T-helper 9 cell (primary cell): ENCODE measurements around the gene SIX2.

ENCODE experiments used
- DNase-seq: peaks from one replicate; pipeline ENCODE4 v3.0.0-alpha.2; 2020

Gene SIX2

DNA sequence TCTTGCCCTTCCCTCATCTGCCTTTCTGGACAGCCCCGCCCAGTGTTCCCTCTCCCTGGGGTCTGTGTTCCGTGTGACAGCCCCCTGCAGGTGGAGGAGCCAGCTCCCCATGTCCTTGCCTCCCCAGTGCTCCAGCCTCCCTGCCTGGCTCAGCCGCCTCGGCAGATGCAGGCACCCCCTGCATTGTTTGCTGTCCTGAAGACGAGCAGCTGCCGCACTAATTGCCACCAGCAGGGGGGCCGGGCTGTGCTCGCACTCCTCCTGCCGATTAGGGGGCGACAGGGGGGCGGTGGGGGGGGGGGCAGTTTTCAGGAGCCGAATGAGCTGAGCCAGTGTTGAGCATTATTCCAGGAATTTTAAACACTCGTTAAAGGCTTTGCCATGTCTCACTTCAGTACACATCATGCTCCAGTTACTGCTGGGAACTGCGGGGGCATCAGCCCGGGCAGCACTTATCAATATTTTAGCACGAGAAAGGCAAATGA lies 44.5 kb downstream of the SIX2 start:
- no peak for DNase-seq

GRCh38 chr2:44962176-44962695 lies 47.0 kb downstream of the SIX2 start:
- no peak for DNase-seq

DNA sequence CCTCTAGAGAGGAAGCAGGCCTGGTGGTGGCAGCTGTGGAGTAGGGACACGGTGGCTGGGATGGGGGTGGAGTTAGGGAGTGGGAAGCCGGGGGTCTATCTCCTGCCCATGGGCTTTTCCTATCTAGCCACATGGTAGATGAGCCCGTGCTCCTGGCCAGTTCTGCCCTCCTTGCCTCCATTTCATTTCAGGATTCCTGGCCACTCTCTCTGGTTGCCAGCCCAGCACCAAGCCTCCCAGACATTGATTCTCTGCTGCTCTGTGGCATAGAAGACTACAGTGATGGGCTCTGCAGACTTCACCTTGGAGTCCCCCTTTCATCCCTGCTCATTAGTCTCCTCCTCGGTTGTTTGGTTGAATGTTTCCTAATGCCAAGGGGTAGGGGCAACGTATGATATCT lies 48.4 kb downstream of the SIX2 start:
- DNase-seq, result no peak

GRCh38 chr2:44959855-44960254 lies 49.4 kb downstream of the SIX2 start:
- DNase-seq, result no peak

DNA sequence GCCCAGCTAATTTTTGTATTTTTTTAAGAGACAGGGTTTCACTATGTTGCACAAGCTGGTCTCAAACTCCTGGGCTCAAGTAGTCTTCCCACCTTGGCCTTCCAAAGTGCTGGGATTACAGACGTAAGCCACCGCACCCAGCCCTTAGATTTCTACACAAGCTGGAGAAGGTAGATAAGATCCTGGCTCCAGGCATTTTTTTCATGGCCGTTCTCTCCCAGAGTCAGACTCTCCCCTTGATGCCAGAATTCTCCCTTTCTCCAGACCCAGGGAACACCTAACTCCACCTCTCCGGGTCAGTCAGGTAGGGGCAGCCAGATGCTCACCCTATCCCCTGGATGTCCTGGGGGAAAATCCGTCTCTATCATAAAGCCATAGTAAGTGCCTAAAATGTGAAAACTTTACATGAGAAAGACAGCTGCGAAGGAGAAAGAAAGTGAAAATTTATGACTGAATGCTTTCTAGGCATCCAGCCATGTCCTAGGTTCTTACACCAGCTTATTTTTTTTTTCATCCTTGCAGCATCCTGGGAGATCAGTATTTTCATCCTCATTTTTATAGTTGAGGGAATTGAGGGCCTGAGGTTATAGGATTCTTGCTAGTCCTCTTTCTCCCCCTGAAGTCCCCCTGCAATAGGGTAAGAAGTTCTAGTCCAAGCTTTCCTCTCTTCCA lies 51.5 kb downstream of the SIX2 start:
- DNase-seq, result no peak

DNA sequence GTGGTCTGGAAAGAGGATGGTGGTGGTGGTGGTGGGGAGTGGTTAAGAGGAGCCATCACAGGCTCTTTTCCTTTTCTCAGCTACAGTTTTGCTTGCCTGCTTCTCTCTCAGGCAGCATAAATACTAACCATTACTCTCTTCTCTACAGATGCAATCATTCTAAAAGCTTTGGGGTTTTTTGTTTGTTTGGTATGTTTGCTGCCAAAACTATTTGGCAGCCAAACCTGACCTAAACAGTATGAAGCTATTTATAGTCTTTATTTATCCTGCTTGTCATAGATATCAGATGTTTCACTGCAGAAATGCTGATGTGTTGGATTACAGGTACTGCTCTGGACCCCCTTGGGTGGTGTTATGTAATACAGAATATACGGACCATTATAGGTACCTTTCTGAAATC lies 52.4 kb downstream of the SIX2 start:
- no peak for DNase-seq

DNA sequence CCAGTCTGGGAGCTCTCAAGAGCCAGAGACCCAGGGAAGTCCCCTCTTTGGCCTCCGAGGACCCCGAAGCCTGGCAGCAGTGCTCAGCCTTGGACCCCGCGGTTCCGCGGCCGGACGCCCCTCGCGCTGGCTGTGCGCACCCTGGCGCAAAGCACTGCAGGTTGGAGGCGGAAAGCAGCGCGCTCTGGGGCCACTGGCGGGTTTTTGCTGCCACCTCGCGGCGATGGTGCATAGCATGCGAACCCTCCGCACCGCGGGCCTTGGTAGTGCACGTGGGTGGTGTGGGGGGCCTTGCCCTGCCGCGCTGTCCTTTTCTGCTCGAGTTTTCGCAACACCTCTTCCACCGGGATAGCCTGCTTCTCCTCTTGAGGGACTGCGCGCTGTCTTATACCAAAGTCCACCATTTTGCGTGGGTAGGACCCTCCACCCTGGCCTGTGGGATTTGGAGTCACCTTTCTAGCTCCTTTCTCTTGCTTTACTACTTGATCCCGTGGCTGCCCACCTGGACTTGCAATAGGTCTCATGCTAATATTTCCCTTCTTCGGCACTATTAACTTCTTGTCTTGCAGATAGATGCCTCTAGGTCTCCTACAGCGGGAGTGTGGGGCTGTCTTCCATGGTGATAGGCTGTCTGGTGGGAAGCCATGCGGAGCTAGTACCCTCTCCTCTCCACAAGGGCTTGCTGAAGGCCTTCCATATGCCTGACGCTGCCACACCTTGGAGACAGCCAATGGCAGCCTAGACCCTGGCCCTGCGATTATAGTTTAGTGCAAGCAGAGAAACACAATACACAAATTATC lies 53.5 kb downstream of the SIX2 start:
- peak; percentile 64 for DNase-seq
